HG03571 (cell line): ENCODE measurements around the gene TASL.
"Not testable (repeated sequence)": the region's sequence is repeated elsewhere in the genome, so short reads cannot be mapped to it uniquely, and the experiment has no call there.

ENCODE experiments used
- ATAC-seq: cut with Tn5 transposase; IDR thresholded peaks from one replicate; pipeline ENCODE4 v1.9.1; 2021; ENCODE audit not compliant: unreplicated experiment

Gene TASL

DNA sequence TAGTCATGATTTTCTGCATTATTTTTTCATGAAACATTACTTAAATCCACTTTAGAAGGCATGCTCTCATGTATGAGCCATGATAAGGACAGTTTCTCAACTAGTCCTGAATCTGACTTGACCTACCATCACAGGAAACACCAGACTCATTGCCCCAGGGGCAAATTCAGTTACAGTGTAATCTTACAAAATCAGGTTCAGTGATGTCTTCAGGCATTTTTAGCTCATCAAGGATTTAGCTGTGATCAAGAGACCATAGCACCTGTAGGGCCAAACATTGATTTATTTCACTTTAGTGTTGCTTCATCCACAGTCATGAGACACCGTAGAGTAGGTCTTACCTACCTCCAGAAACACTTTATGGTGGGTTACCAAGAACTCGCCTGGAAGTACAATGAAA, 3.1 kb upstream of the TASL start:
- no peak for ATAC-seq

- ATAC-seq, result no peak
Observed at GRCh38 chrX:30576881-30577280, 685 bp downstream of the TASL start.

DNA sequence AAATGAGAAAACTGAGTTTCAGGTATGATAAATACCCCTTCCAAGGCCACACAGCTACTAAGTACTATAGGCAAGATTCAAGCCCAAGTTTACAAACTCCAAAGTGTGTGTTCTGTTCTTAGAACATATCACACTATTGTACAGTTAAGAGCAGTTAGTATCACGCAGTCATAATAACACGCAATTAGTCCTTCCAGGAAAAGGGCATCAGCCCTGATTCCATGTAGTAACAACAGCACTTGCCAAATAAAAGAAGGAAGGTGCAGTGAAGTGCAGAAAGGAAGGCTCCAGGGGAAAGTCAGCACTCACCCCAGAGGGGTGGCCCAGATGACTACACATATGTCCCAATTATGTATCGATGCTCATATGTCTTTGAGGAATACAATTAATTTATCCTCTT, 4.4 kb downstream of the TASL start:
- ATAC-seq, result no peak

- no peak for ATAC-seq
Observed at GRCh38 chrX:30572678-30573077, 4.9 kb downstream of the TASL start.

DNA sequence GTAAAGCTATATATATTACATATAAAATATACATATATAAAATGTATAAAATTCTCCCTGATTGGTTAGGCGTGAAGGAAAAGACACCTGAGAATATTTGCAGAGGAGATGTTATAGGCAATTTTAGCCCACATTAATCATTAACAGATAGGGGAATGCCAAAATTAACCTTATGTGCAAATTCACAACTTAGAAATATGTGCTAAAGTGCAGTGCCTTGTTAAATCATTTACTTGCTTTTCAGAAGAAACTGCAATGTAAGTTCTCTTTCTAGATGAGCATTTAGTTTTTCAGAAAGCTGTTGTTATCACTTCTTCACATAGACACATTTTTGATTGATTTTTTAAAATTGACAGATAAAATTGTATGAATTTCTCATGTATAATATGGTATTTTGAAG, 5.6 kb downstream of the TASL start:
- peak; percentile 47 for ATAC-seq

DNA sequence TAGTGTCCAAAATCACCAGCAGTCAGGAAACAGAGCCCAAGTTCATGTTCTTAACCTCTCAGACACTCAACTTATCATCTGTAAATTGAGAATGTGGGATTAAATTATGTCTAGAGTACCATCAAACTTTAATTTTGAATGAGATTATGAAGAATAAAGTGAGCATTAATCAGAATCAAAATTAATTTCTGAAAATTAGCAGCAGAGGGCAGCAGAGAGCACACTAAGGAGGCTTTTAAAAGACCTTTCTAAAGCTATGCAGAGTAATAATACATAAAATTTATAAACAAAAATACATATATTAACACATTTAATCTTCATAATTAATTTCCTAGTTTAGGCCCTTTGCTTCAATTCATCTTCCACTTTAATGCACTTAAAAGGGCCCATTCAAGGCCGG, 7.1 kb downstream of the TASL start:
- no peak for ATAC-seq

- peak; percentile 61 for ATAC-seq
Observed at GRCh38 chrX:30568136-30568535, 9.4 kb downstream of the TASL start.

DNA sequence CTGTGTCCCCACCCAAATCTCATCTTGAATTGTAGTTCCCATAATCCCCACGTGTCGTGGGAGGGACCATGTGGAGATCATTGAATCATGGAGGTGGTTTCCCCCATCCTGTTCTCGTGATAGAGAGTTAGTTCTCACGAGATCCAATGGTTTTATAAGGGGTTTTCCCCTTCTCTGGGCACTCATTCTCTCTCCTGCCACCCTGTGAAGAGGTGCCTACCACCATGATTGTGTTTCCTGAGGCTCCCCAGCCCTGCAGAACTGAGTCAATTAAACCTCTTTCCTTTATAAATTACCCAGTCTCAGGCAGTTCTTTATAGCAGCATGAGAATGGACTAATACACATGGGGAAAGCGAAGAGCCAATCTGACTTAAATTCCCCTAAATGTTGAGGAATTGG, 14.5 kb downstream of the TASL start:
- ATAC-seq, result not testable (repeated sequence)

- no peak for ATAC-seq
Observed at GRCh38 chrX:30561191-30561590, 16.4 kb downstream of the TASL start.

- no peak for ATAC-seq
Observed at GRCh38 chrX:30538271-30538670, 39.3 kb downstream of the TASL start.

- ATAC-seq, result no peak
Observed at GRCh38 chrX:30533835-30534234, 43.7 kb downstream of the TASL start.

GRCh38 chrX:30533266-30533665, 44.3 kb downstream of the TASL start:
- ATAC-seq, result no peak

DNA sequence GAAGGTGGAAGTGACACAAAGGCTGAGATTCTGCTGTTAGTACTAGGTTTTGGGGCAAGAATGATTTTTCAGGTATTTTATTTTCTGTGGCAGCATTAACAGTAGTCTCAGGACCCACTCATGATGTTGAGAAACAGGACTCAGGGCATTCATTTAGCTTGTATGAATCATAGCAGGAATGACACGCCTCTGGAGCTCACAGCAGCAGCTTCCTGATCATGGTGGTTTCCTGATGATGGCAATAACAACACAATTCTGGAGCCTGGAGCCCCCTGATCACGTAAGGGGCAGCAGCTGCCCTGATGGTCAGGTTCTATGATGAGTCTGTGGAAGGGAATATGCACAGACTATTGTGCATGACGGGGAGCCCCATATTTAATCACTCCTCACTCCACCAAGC, 47.0 kb downstream of the TASL start:
- ATAC-seq, result no peak

GRCh38 chrX:30525732-30526131, 51.8 kb downstream of the TASL start:
- no peak for ATAC-seq

GRCh38 chrX:30521440-30522182, 56.0 kb downstream of the TASL start:
- ATAC-seq, result no peak

GRCh38 chrX:30513284-30513683, 64.3 kb downstream of the TASL start:
- no peak for ATAC-seq
